GM12801 (cell line): ENCODE results near the gene SIX1.

Experiments
- TF ChIP-seq, protein P1 (sequence below): IDR thresholded peaks from one replicate; pipeline ENCODE4 v1.5.1; 2011; ENCODE audit warnings: control low read depth; ENCODE audit not compliant: insufficient read length; ENCODE audit errors: extremely low read depth

Gene SIX1

DNA sequence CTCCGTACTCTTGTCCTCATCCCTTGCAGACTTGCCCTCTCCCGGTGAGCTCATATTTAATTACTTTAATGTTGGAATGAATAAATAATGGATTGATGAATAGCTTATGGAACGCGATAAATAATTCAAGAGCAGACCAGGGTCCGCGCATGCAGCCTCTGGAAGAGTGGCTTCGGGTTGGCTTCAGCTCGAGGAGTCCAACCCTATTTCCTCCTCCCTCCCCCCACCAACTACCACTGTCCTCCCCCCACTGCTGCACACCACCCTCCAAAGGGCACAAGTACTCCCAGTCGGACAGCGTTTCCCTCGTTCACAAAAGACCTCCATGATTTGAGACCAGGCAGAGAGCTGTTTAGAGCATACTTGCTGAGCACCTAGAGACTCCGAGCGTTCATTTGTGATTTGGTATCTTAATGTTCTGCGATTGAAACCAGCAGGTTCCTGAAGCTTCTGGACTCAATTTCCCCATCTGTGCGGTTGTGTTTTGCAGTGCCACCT, 647 bp upstream of the SIX1 start:
- TF ChIP-seq, protein P1, sequence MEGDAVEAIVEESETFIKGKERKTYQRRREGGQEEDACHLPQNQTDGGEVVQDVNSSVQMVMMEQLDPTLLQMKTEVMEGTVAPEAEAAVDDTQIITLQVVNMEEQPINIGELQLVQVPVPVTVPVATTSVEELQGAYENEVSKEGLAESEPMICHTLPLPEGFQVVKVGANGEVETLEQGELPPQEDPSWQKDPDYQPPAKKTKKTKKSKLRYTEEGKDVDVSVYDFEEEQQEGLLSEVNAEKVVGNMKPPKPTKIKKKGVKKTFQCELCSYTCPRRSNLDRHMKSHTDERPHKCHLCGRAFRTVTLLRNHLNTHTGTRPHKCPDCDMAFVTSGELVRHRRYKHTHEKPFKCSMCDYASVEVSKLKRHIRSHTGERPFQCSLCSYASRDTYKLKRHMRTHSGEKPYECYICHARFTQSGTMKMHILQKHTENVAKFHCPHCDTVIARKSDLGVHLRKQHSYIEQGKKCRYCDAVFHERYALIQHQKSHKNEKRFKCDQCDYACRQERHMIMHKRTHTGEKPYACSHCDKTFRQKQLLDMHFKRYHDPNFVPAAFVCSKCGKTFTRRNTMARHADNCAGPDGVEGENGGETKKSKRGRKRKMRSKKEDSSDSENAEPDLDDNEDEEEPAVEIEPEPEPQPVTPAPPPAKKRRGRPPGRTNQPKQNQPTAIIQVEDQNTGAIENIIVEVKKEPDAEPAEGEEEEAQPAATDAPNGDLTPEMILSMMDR = no peak

DNA sequence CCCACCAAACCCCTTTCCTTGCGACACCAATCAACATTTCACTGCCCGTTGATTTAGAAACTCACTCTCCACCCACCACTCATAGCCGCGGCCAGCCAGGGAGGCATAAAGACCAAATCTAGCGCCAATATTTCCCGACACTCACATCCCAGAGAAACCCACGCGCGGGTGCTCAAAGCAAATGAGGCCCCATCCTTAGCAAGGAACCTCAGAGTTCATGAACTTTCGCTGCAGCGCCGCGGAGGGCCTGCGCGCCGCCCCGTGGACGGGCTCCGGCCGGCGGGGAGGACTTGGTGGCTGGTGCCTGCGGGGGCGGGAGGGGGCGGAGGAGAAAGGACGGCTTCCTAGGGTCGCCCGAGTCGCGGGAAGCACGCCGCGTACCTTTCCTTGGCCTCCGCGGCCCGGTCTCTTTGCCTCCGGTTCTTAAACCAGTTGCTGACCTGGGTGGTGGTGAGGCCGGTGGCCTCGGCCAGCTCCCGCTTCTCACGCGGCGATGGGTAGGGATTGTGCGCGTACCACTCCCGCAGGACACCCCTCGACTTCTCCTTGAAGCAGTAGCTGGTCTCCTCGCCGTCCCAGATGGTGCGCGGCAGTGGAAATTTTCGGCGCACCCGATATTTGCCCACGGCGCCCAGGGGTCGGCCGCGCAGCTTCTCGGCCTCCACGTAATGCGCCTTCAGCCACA, 886 bp downstream of the SIX1 start:
- TF ChIP-seq, protein P1 = no peak

DNA sequence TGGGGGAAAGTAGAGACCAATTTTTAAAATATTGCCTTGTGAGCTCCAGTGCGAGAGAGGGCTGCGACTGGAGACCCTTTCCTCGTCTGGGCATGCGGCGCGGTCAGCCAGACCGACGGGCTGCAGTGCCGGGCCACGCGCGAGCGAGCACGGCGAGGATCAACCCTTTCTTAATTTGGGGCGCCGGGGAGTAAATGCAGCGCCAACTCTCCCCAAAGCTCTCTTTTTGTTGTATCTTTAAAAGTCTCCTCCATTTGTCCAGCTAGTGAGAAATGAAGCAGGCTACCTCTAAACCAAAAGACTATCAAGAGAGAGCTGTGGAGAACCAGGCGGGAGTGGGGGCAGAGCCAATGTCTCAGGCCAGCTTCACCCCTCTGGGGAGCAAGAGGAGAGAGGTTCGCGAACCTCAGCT, 1.4 kb downstream of the SIX1 start:
- TF ChIP-seq, protein P1 = no peak

DNA sequence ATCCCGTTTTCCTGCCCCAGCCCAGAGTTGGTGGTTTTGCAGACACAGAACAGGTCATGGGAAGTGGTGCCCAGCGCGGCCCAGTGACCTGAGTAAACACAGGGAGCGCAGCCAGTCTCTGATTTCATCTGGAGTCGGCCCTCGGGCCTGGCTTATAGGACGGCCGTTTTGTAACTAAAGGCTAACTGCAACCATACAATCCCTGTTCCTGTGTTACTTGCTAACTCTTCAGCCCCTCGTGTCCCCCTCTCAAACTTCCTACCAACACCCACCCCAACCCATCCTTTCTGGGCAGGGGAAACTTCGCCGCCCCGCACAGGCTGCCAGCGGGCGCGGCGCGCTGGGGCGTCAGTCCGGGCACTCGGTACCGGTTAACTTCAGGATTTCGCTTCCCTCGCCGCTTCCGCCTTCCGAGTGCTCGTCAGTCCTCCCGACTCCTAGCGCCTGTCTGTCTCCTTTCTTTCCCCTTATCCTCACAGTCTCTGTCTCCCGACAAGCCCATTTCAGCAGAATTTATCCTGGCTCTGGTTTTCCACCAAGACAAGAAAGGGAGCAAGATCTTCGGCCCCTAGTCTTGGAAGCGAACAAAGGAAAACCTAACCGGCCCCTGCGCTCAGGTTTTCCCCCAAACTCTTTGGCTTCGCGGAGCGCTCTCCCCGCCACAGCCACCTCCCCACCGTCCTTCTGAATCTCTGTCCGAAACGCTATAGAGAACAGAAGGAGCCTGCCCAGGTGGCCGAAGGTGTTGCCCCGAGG, 2.0 kb downstream of the SIX1 start:
- TF ChIP-seq, protein P1 = no peak

DNA sequence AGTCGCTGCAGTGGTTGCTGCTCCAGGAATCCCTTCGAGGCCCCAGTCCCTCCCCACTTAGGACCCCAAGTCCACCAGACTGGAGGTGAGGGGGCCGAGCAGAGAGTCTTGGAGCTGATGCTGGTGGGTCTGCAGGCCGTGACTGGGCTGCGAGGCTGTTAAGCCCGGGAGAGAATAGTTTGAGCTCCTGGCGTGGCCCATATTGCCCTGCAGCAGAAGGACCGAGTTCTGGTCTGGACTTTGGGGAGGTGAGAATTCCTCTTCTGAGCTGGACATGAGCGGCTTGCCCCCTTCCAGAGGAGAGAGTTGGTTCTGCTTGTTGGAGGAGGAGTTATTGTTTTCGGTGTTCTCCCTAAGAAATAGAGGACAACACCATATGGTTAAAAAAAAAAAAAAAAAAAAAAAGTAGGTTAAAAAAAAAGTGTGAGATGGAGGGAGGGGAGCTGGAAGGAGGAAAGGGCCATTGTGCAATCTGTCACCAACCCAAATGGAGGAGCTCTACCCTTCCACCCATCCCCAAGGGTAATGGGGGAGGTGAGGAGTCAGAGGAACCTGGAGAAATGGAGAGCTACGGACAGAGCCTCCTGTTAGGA, 3.0 kb downstream of the SIX1 start:
- TF ChIP-seq, protein P1 = no peak

DNA sequence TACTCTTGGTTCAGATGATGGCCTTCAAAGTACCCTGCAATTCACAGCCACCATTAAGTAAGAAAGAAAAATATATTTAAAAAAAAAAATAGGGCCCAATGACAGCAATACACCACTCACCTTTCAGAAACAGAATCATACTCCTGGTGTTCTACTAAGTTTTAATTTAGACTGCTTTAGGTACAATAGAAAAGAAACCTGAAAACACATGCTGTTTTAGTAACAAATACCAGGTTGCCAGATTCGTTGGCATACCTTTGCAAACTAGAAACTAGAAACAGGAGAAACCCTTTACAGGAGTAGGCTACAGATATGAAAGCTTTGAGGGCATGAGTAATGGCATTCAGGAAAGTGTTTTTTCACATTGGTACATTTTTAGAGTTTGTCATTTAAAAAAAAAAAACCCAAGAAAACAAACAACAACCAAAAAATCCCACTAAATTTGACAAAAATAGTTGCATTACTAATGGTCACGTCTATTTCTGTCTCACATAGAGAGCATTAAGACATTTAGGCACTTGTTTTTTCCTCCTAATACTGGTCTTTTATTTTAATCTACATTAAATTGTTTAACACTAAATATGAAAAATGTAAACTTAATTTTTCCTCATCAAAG, 4.0 kb downstream of the SIX1 start:
- TF ChIP-seq, protein P1 = no peak

DNA sequence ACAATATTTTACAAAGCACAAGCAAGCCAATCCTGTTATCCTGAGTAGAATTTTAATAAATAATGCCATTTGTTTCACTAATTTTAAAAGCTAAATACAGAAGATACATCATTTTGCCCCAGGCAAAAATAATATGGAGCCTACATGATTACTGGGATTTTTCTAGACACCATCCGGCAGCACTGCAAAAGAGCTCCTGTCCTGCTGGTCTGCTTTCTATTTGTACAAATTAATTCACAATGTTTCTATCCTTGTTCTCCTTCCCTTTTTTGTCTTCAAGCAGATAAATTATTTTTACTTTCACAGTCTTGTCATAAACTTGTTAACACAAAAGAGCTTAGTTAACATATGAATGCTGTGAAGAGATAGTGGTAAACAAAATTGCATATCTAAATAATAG, 4.6 kb downstream of the SIX1 start:
- TF ChIP-seq, protein P1 = no peak
